Neuronal stem cell (in vitro differentiated cells): ENCODE measurements around the gene ZNF697.
"Not testable (repeated sequence)": the region's sequence is repeated elsewhere in the genome, so short reads cannot be mapped to it uniquely, and the experiment has no call there.

Source experiments
- DNase-seq: peaks from one replicate; pipeline ENCODE4 v3.0.0-alpha.2; 2013; ENCODE audit warnings: low spot score
- H2AFZ ChIP-seq: one replicate; pipeline ENCODE4 v1.6.1; 2013; ENCODE audit warnings: mild to moderate bottlenecking, low read length, inconsistent platforms
- H2AK5ac ChIP-seq: 2 replicates; pipeline ENCODE4 v1.6.1; 2013; ENCODE audit warnings: low read depth, mild to moderate bottlenecking, inconsistent platforms, low read length, moderate library complexity, mixed read lengths
- H2BK120ac ChIP-seq: 2 replicates; pipeline ENCODE4 v1.6.1; 2013; ENCODE audit warnings: low read depth, mild to moderate bottlenecking, inconsistent platforms, low read length, moderate library complexity, mixed read lengths
- H2BK12ac ChIP-seq: one replicate; pipeline ENCODE4 v1.6.1; 2013; ENCODE audit warnings: low read length, inconsistent platforms
- H2BK15ac ChIP-seq: 2 replicates; pipeline ENCODE4 v1.6.1; 2013; ENCODE audit warnings: mild to moderate bottlenecking, low read length, inconsistent platforms, mixed read lengths
- H2BK5ac ChIP-seq: one replicate; pipeline ENCODE4 v1.6.1; 2013; ENCODE audit warnings: inconsistent platforms, mild to moderate bottlenecking, low read length, moderate library complexity
- H3K14ac ChIP-seq: one replicate; pipeline ENCODE4 v1.6.1; 2013; ENCODE audit warnings: low read length, inconsistent platforms
- H3K18ac ChIP-seq: 2 replicates; pipeline ENCODE4 v1.6.1; 2013; ENCODE audit warnings: low read length, inconsistent platforms
- H3K23ac ChIP-seq: 2 replicates; pipeline ENCODE4 v1.6.1; 2013; ENCODE audit warnings: low read depth, mild to moderate bottlenecking, mixed read lengths, low read length, inconsistent platforms; ENCODE audit not compliant: poor library complexity
- H3K27ac ChIP-seq: replicated peaks from 3 replicates; pipeline ENCODE4 v1.5.1; 2013; ENCODE audit warnings: low read length, inconsistent platforms
- H3K27me3 ChIP-seq, 3 experiments: 2 replicates each; pipeline ENCODE4 v1.6.1; 2013; ENCODE audit warnings: low read length in 3 of 3, mild to moderate bottlenecking in 2 of 3, inconsistent platforms in 1 of 3, low read depth in 1 of 3, mixed read lengths in 1 of 3, moderate library complexity in 1 of 3; ENCODE audit not compliant: control insufficient read depth in 3 of 3, insufficient read depth in 3 of 3
- H3K36me3 ChIP-seq, 2 donors: replicated peaks in 1 of 2; 2 replicates each; pipeline ENCODE4 v1.6.1; 2013; ENCODE audit warnings: low read length in 2 of 2; ENCODE audit not compliant: control insufficient read depth in 2 of 2, insufficient read depth in 2 of 2
- H3K4ac ChIP-seq: 2 replicates; pipeline ENCODE4 v1.6.1; 2013; ENCODE audit warnings: inconsistent platforms, mild to moderate bottlenecking, low read length, moderate library complexity
- H3K4me1 ChIP-seq, 2 donors: 1 replicate in 1 of 2; 2 replicates in 1 of 2; pipeline ENCODE4 v1.6.1; 2013; ENCODE audit warnings: low read length in 2 of 2, low read depth in 1 of 2; ENCODE audit not compliant: control insufficient read depth in 2 of 2, insufficient read depth in 1 of 2
- H3K4me2 ChIP-seq: one replicate; pipeline ENCODE4 v1.6.1; 2013; ENCODE audit warnings: mild to moderate bottlenecking, low read length, inconsistent platforms; ENCODE audit not compliant: insufficient read depth, poor library complexity, severe bottlenecking
- H3K4me3 ChIP-seq, 2 donors: 2 replicates each; pipeline ENCODE4 v1.5.1; 2013; ENCODE audit warnings: low read length in 2 of 2, mild to moderate bottlenecking in 2 of 2, inconsistent platforms in 1 of 2, moderate library complexity in 1 of 2
- H3K79me1 ChIP-seq: one replicate; pipeline ENCODE4 v1.6.1; 2013; ENCODE audit warnings: low read depth, mild to moderate bottlenecking, inconsistent platforms, low read length, moderate library complexity
- H3K9ac ChIP-seq: one replicate; pipeline ENCODE4 v1.6.1; 2013; ENCODE audit warnings: mild to moderate bottlenecking, low read depth, low read length, inconsistent platforms; ENCODE audit not compliant: poor library complexity
- H3K9me3 ChIP-seq, 2 donors: replicated peaks in 1 of 2; 2 replicates each; pipeline versions ENCODE3 to v1.6.1; 2013; ENCODE audit warnings: low read length in 2 of 2, mild to moderate bottlenecking in 2 of 2, inconsistent platforms in 1 of 2, low read depth in 1 of 2, mixed read lengths in 1 of 2, moderate library complexity in 1 of 2; ENCODE audit not compliant: control insufficient read depth in 2 of 2, insufficient read depth in 1 of 2
- H4K8ac ChIP-seq: one replicate; pipeline ENCODE4 v1.6.1; 2013; ENCODE audit warnings: low read depth, mild to moderate bottlenecking, inconsistent platforms, low read length, moderate library complexity
- H4K91ac ChIP-seq: one replicate; pipeline ENCODE4 v1.6.1; 2013; ENCODE audit warnings: low read length, low read depth, mild to moderate bottlenecking, inconsistent platforms; ENCODE audit not compliant: poor library complexity
- WGBS, 2 donors: extraction: QIAGEN DNeasy Blood & Tissue Kit; methylation state at CpG; one replicate each; pipeline ENCODE4 v1.1.7; 2013; ENCODE audit warnings: missing lambda C conversion rate in 2 of 2, mixed read lengths in 1 of 2; ENCODE audit not compliant: insufficient read length in 2 of 2, insufficient replicate concordance in 1 of 2; ENCODE audit errors: extremely low coverage in 2 of 2; 5-methylcytosine and 5-hydroxymethylcytosine counted together

ZNF697 gene

GRCh38 chr1:119607087-119607807 lies 40.8 kb downstream of the ZNF697 start:
- not testable (repeated sequence) for H3K9me3 ChIP-seq, H3K18ac ChIP-seq, H4K8ac ChIP-seq, H3K27me3 ChIP-seq, H2AK5ac ChIP-seq, H2BK5ac ChIP-seq, H3K23ac ChIP-seq, H2AFZ ChIP-seq, H3K36me3 ChIP-seq, H3K79me1 ChIP-seq, H3K27ac ChIP-seq, H4K91ac ChIP-seq, H2BK120ac ChIP-seq, DNase-seq, H3K9ac ChIP-seq, H3K4ac ChIP-seq, H3K4me1 ChIP-seq, H2BK15ac ChIP-seq, H3K4me2 ChIP-seq, H2BK12ac ChIP-seq, H3K14ac ChIP-seq, H3K4me3 ChIP-seq
- WGBS, 2 donors = no CpG with 5 or more reads among the region's 6 CpGs

GRCh38 chr1:119606394-119606793 lies 41.7 kb downstream of the ZNF697 start:
- H2BK12ac ChIP-seq = no peak overlapping the region
- H3K4me1 ChIP-seq = no peaks in the 10 kb centered on the region
- H4K91ac ChIP-seq = no peak overlapping the region
- DNase-seq = no peak
- H3K27ac ChIP-seq = no peak overlapping the region
- H3K4me3 ChIP-seq = no peak overlapping the region
- no peak overlapping the region for H2BK5ac ChIP-seq
- no peak overlapping the region for H2BK15ac ChIP-seq
- H3K79me1 ChIP-seq = no peaks in the 10 kb centered on the region
- H3K23ac ChIP-seq = no peak overlapping the region
- H2AK5ac ChIP-seq = no peak overlapping the region
- H3K27me3 ChIP-seq = peaks cover 0 to 9% (median 0%) of the 10 kb centered on the region in 3 experiments
- no peaks in the 10 kb centered on the region for H3K9me3 ChIP-seq
- no peak overlapping the region for H3K18ac ChIP-seq
- no CpG with 5 or more reads among the region's 1 CpG for WGBS, 2 donors
- H2AFZ ChIP-seq = no peak overlapping the region
- H3K4me2 ChIP-seq = no peak overlapping the region
- no peak overlapping the region for H4K8ac ChIP-seq
- no peak overlapping the region for H2BK120ac ChIP-seq
- H3K4ac ChIP-seq = no peak overlapping the region
- H3K9ac ChIP-seq = no peak overlapping the region
- no peak overlapping the region for H3K14ac ChIP-seq
- no peaks in the 10 kb centered on the region for H3K36me3 ChIP-seq

GRCh38 chr1:119605686-119606085 lies 42.4 kb downstream of the ZNF697 start:
- Histone ChIP-seq H3K4me1 (no peaks in the 10 kb centered on the region), H2AK5ac (no peak overlapping the region), H3K14ac (no peak overlapping the region), H3K9me3 (no peaks in the 10 kb centered on the region), H3K27ac (no peak overlapping the region), H3K23ac (no peak overlapping the region), H3K4ac (no peak overlapping the region), H3K36me3 (no peaks in the 10 kb centered on the region), H4K8ac (no peak overlapping the region), H4K91ac (no peak overlapping the region), H3K9ac (no peak overlapping the region), H3K4me3 (no peak overlapping the region), H2BK5ac (no peak overlapping the region), H2BK15ac (no peak overlapping the region), H3K27me3 (peaks cover 0 to 6% (median 0%) of the 10 kb centered on the region in 3 experiments), H2BK120ac (no peak overlapping the region), H2AFZ (no peak overlapping the region), H3K79me1 (no peaks in the 10 kb centered on the region), H2BK12ac (no peak overlapping the region), H3K18ac (no peak overlapping the region), H3K4me2 (no peak overlapping the region)
- DNase-seq = no peak
- no CpG with 5 or more reads among the region's 3 CpGs for WGBS, 2 donors

- not testable (repeated sequence) for DNase-seq, H3K18ac ChIP-seq, H3K27ac ChIP-seq, H3K4ac ChIP-seq, H2AK5ac ChIP-seq, H2BK5ac ChIP-seq, H3K79me1 ChIP-seq, H2BK12ac ChIP-seq, H3K4me3 ChIP-seq, H2BK15ac ChIP-seq, H3K27me3 ChIP-seq, H2AFZ ChIP-seq, H4K8ac ChIP-seq, H3K36me3 ChIP-seq, H4K91ac ChIP-seq, H3K9ac ChIP-seq, H3K9me3 ChIP-seq, H3K4me2 ChIP-seq, H2BK120ac ChIP-seq, H3K14ac ChIP-seq, H3K23ac ChIP-seq, H3K4me1 ChIP-seq
- no CpG with 5 or more reads among the region's 8 CpGs for WGBS, 2 donors
These were observed 43.0 kb downstream of the ZNF697 start for GRCh38 chr1:119605080-119605479.
